CD8-positive, alpha-beta memory T cell (primary cell): Measurements from ENCODE around the gene ADCY7. TPM values are rescaled to one million over a fixed set of nuclear protein-coding genes. Genes with fewer than 3 reads are reported as not detected.
A peak's percentile ranks its signal among the peaks of the same experiment; 100 is the strongest.

Source experiments
- CTCF ChIA-PET: fragments of 350-600 bp; sonication (Branson Sonifier 250); formaldehyde crosslinking; loops from one replicate; lab custom pipeline; 2021; ENCODE audit warnings: antibody characterized with exemption; lab: Charles Lee
- POLR2A ChIA-PET: fragments of 350-600 bp; sonication (Branson Sonifier 250); formaldehyde crosslinking; loops from one replicate; lab custom pipeline; 2021; ENCODE audit warnings: antibody characterized with exemption; lab: Charles Lee
- DNase-seq, 5 donors: peaks; one replicate each; pipeline versions ENCODE4 v3.0.0 to v3.0.0-alpha.2; 2020 to 2022; ENCODE audit warnings: mixed read lengths in 1 of 5
- H3K27ac ChIP-seq: one replicate; pipeline ENCODE4 v1.7.0; 2013; ENCODE audit warnings: low read depth, mild to moderate bottlenecking, low read length, moderate library complexity
- H3K27me3 ChIP-seq: 2 replicates; pipeline ENCODE4 v1.7.0; 2013; ENCODE audit warnings: low read length, mild to moderate bottlenecking; ENCODE audit not compliant: insufficient read depth, poor library complexity, severe bottlenecking
- H3K36me3 ChIP-seq: 2 replicates; pipeline ENCODE4 v1.7.0; 2013; ENCODE audit warnings: mild to moderate bottlenecking, low read length, moderate library complexity; ENCODE audit not compliant: insufficient read depth
- H3K4me1 ChIP-seq: 2 replicates; pipeline ENCODE4 v1.7.0; 2013; ENCODE audit warnings: mild to moderate bottlenecking, low read length, moderate library complexity; ENCODE audit not compliant: insufficient read depth
- H3K4me3 ChIP-seq: 2 replicates; pipeline ENCODE4 v1.7.0; 2013; ENCODE audit warnings: mild to moderate bottlenecking, low read length
- H3K9me3 ChIP-seq: 2 replicates; pipeline ENCODE4 v1.7.0; 2013; ENCODE audit warnings: mild to moderate bottlenecking, low read length
- H3K27ac Mint-ChIP-seq, 8 donors: one replicate each; pipeline ENCODE4 v1.8.0; 2020 to 2021; ENCODE audit warnings: mixed read lengths in 8 of 8, mild to moderate bottlenecking in 6 of 8, inconsistent platforms in 3 of 8, moderate library complexity in 3 of 8
- H3K27me3 Mint-ChIP-seq, 2 donors: one replicate each; pipeline ENCODE4 v1.8.0; 2020 to 2021; ENCODE audit warnings: mixed read lengths in 2 of 2, mild to moderate bottlenecking in 1 of 2, moderate library complexity in 1 of 2
- H3K36me3 Mint-ChIP-seq, 3 donors: one replicate each; pipeline ENCODE4 v1.8.0; 2020 to 2021; ENCODE audit warnings: mixed read lengths in 3 of 3, inconsistent platforms in 1 of 3, mild to moderate bottlenecking in 1 of 3
- H3K4me1 Mint-ChIP-seq, 3 donors: one replicate each; pipeline ENCODE4 v1.8.0; 2020 to 2021; ENCODE audit warnings: mixed read lengths in 3 of 3, inconsistent platforms in 1 of 3, mild to moderate bottlenecking in 1 of 3
- H3K4me3 Mint-ChIP-seq, 7 donors: one replicate each; pipeline ENCODE4 v1.8.0; 2020 to 2021; ENCODE audit warnings: mixed read lengths in 7 of 7, mild to moderate bottlenecking in 6 of 7, moderate library complexity in 4 of 7, inconsistent platforms in 2 of 7
- H3K9me3 Mint-ChIP-seq, 5 donors: one replicate each; pipeline ENCODE4 v1.8.0; 2020 to 2022; ENCODE audit warnings: mixed read lengths in 5 of 5, mild to moderate bottlenecking in 3 of 5, moderate library complexity in 2 of 5, inconsistent platforms in 1 of 5
- polyA plus RNA-seq: library from polyadenylated mRNA; unstranded; fragments of 300-500 nt; fragmentation: Illumina TruSeq; gene quantifications from one replicate; pipeline ENCODE4 v1.2.3, GENCODE V29; 2021
- total RNA-seq, 2 experiments: library from RNA; stranded (reverse); gene quantifications; one replicate each; pipeline ENCODE4 v1.2.3, GENCODE V29; 2021

ADCY7 gene
- total and polyA plus RNA-seq, 3 experiments from 2014 or later, result 76.6 to 88.1 (median 83.4) TPM

GRCh38 chr16:50297301-50298074, 31.1 kb downstream of the ADCY7 start:
- H3K4me3 ChIP-seq, result no peak overlapping the region
- H3K36me3 ChIP-seq, result peaks cover 65% of the 10 kb centered on the region
- CTCF ChIA-PET, result interaction anchor here (1.6 kb wide), 1 partner anchor 368 kb away, joined by 3 read pairs; no protein-coding TSS in a partner anchor
- no peaks in the 10 kb centered on the region for H3K27me3 ChIP-seq
- Mint-ChIP-seq H3K4me1 (peaks cover 0 to 6% (median 3%) of the 10 kb centered on the region in 3 donors), H3K36me3 (peaks cover 0 to 87% (median 0%) of the 10 kb centered on the region in 3 donors), H3K27ac (peak overlapping the region in 5 of 8 donors; percentile 35 to 82 (median 42)), H3K9me3 (no peaks in the 10 kb centered on the region), H3K4me3 (no peak overlapping the region), H3K27me3 (no peaks in the 10 kb centered on the region)
- H3K27ac ChIP-seq, result no peak overlapping the region
- no peaks in the 10 kb centered on the region for H3K9me3 ChIP-seq
- POLR2A ChIA-PET, result no interaction called here
- DNase-seq, result peak in 1 of 5 donors; percentile 38
- no peaks in the 10 kb centered on the region for H3K4me1 ChIP-seq

- Mint-ChIP-seq H3K27me3 (no peaks in the 10 kb centered on the region), H3K9me3 (no peaks in the 10 kb centered on the region), H3K36me3 (peaks cover 0 to 87% (median 0%) of the 10 kb centered on the region in 3 donors), H3K4me3 (no peak overlapping the region), H3K27ac (peak overlapping the region in 6 of 8 donors; percentile 39 to 79 (median 58)), H3K4me1 (peaks cover 0 to 6% (median 3%) of the 10 kb centered on the region in 3 donors)
- CTCF ChIA-PET, result interaction anchor here (1.6 kb wide), 1 partner anchor 367 kb away, joined by 3 read pairs; no protein-coding TSS in a partner anchor
- Histone ChIP-seq H3K4me1 (no peaks in the 10 kb centered on the region), H3K27me3 (no peaks in the 10 kb centered on the region), H3K36me3 (peaks cover 64% of the 10 kb centered on the region), H3K27ac (no peak overlapping the region), H3K9me3 (no peaks in the 10 kb centered on the region), H3K4me3 (no peak overlapping the region)
- POLR2A ChIA-PET, result no interaction called here
- peak in 1 of 5 donors; percentile 7 for DNase-seq
These were observed 31.7 kb downstream of the ADCY7 start for GRCh38 chr16:50298075-50298460.

GRCh38 chr16:50298591-50299507, 32.5 kb downstream of the ADCY7 start:
- no peaks in the 10 kb centered on the region for H3K4me1 ChIP-seq
- H3K36me3 Mint-ChIP-seq, result peaks cover 0 to 86% (median 0%) of the 10 kb centered on the region in 3 donors
- H3K9me3 Mint-ChIP-seq, result no peaks in the 10 kb centered on the region
- no peaks in the 10 kb centered on the region for H3K9me3 ChIP-seq
- peaks cover 0 to 6% (median 1%) of the 10 kb centered on the region in 3 donors for H3K4me1 Mint-ChIP-seq
- H3K4me3 Mint-ChIP-seq, result no peak overlapping the region
- H3K27me3 Mint-ChIP-seq, result no peaks in the 10 kb centered on the region
- ChIA-PET POLR2A (no interaction called here), CTCF (interaction anchor here (0.8 kb wide), 1 partner anchor 28 kb away, joined by 3 read pairs; no protein-coding TSS in a partner anchor)
- H3K27ac ChIP-seq, result no peak overlapping the region
- DNase-seq, result peak in 1 of 5 donors; percentile 26
- no peak overlapping the region for H3K4me3 ChIP-seq
- H3K36me3 ChIP-seq, result peaks cover 56% of the 10 kb centered on the region
- peak overlapping the region in 6 of 8 donors; percentile 23 to 79 (median 47) for H3K27ac Mint-ChIP-seq
- H3K27me3 ChIP-seq, result no peaks in the 10 kb centered on the region

- CTCF ChIA-PET, result interaction anchor here (0.8 kb wide), 1 partner anchor 28 kb away, joined by 3 read pairs; no protein-coding TSS in a partner anchor
These were observed 33.3 kb downstream of the ADCY7 start for GRCh38 chr16:50299508-50300105.

GRCh38 chr16:50300942-50301625, 34.7 kb downstream of the ADCY7 start:
- H3K36me3 ChIP-seq, result peaks cover 41% of the 10 kb centered on the region
- no peaks in the 10 kb centered on the region for H3K4me1 ChIP-seq
- ChIA-PET CTCF (no interaction called here), POLR2A (no interaction called here)
- peak in 1 of 5 donors; percentile 22 for DNase-seq
- no peak overlapping the region for H3K4me3 ChIP-seq
- Mint-ChIP-seq H3K27me3 (no peaks in the 10 kb centered on the region), H3K27ac (peak overlapping the region in 1 of 8 donors; percentile 86), H3K4me1 (peaks cover 0 to 1% (median 0%) of the 10 kb centered on the region in 3 donors), H3K36me3 (peaks cover 0 to 85% (median 0%) of the 10 kb centered on the region in 3 donors), H3K9me3 (no peaks in the 10 kb centered on the region), H3K4me3 (no peak overlapping the region)
- H3K9me3 ChIP-seq, result no peaks in the 10 kb centered on the region
- H3K27ac ChIP-seq, result no peak overlapping the region
- H3K27me3 ChIP-seq, result no peaks in the 10 kb centered on the region

More at GRCh38 chr16:50299508-50300105, 33.3 kb downstream of the ADCY7 start:
- peak in 1 of 5 donors; percentile 29 for DNase-seq
- POLR2A ChIA-PET, result no interaction called here
- no peak overlapping the region for H3K4me3 ChIP-seq
- H3K4me3 Mint-ChIP-seq, result no peak overlapping the region
- peaks cover 0 to 86% (median 0%) of the 10 kb centered on the region in 3 donors for H3K36me3 Mint-ChIP-seq
- peaks cover 49% of the 10 kb centered on the region for H3K36me3 ChIP-seq
- no peaks in the 10 kb centered on the region for H3K4me1 ChIP-seq
- H3K27me3 ChIP-seq, result no peaks in the 10 kb centered on the region
- H3K9me3 ChIP-seq, result no peaks in the 10 kb centered on the region
- no peaks in the 10 kb centered on the region for H3K9me3 Mint-ChIP-seq
- no peak overlapping the region for H3K27ac ChIP-seq
- H3K27ac Mint-ChIP-seq, result peak overlapping the region in 1 of 8 donors; percentile 75
- H3K4me1 Mint-ChIP-seq, result peaks cover 0 to 3% (median 1%) of the 10 kb centered on the region in 3 donors
- H3K27me3 Mint-ChIP-seq, result no peaks in the 10 kb centered on the region

- H3K27ac ChIP-seq, result no peak overlapping the region
- Mint-ChIP-seq H3K36me3 (peaks cover 0 to 84% (median 0%) of the 10 kb centered on the region in 3 donors), H3K9me3 (no peaks in the 10 kb centered on the region), H3K4me3 (no peak overlapping the region), H3K4me1 (peaks cover 0 to 1% (median 0%) of the 10 kb centered on the region in 3 donors), H3K27ac (peak overlapping the region in 2 of 8 donors; percentile 36 to 86), H3K27me3 (no peaks in the 10 kb centered on the region)
- H3K4me1 ChIP-seq, result no peaks in the 10 kb centered on the region
- H3K36me3 ChIP-seq, result peaks cover 41% of the 10 kb centered on the region
- peak in 1 of 5 donors; percentile 24 for DNase-seq
- no peaks in the 10 kb centered on the region for H3K9me3 ChIP-seq
- CTCF ChIA-PET, result no interaction called here
- H3K4me3 ChIP-seq, result no peak overlapping the region
- POLR2A ChIA-PET, result no interaction called here
- H3K27me3 ChIP-seq, result no peaks in the 10 kb centered on the region
These were observed 35.5 kb downstream of the ADCY7 start for GRCh38 chr16:50301626-50302471.
